AG04449 (cell line): ENCODE results near the gene ARHGAP45.

ENCODE experiments used
- CTCF ChIA-PET: fragments of 350-600 bp; formaldehyde crosslinking; extraction: SDS; loops from one replicate; lab custom pipeline; 2021; ENCODE audit warnings: antibody characterized with exemption; lab: Yijun Ruan, JAX
- POLR2A ChIA-PET: fragments of 400-600, 350-600 bp; formaldehyde crosslinking; extraction: SDS; loops from one replicate; lab custom pipeline; 2020; ENCODE audit warnings: antibody characterized with exemption, inconsistent platforms; lab: Yijun Ruan, JAX
- DNase-seq: peaks from one replicate; pipeline ENCODE4 v3.0.0-alpha.2; 2010; ENCODE audit warnings: low read depth, low spot score
- H3K4me3 ChIP-seq: 2 replicates; pipeline ENCODE4 v1.5.1; 2011; ENCODE audit warnings: low read depth, mild to moderate bottlenecking, control low read depth, low read length
- TF ChIP-seq, protein P1 (sequence below): IDR thresholded peaks from one replicate; pipeline ENCODE4 v1.5.1; 2011; ENCODE audit warnings: mild to moderate bottlenecking, moderate library complexity, low read length, control low read depth, inconsistent platforms; ENCODE audit not compliant: insufficient read depth; ENCODE audit errors: missing control alignments

ARHGAP45 gene

GRCh38 chr19:1084024-1084868 is 17.3 kb downstream of the ARHGAP45 start:
- ChIA-PET CTCF (interaction anchor here (0.5 to 1.7 kb wide), 3 partner anchors 10 to 104 kb away, joined by 3 to 5 read pairs (median 3); partner anchors contain the start of gene ARHGAP45), POLR2A (interaction anchor here (0.7 to 1.7 kb wide), 2 partner anchors 8 to 10 kb away, joined by 4 to 5 read pairs; no protein-coding TSS in a partner anchor)
- TF ChIP-seq, protein P1, sequence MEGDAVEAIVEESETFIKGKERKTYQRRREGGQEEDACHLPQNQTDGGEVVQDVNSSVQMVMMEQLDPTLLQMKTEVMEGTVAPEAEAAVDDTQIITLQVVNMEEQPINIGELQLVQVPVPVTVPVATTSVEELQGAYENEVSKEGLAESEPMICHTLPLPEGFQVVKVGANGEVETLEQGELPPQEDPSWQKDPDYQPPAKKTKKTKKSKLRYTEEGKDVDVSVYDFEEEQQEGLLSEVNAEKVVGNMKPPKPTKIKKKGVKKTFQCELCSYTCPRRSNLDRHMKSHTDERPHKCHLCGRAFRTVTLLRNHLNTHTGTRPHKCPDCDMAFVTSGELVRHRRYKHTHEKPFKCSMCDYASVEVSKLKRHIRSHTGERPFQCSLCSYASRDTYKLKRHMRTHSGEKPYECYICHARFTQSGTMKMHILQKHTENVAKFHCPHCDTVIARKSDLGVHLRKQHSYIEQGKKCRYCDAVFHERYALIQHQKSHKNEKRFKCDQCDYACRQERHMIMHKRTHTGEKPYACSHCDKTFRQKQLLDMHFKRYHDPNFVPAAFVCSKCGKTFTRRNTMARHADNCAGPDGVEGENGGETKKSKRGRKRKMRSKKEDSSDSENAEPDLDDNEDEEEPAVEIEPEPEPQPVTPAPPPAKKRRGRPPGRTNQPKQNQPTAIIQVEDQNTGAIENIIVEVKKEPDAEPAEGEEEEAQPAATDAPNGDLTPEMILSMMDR, result no peak
- DNase-seq, result no peak
- no peak overlapping the region for H3K4me3 ChIP-seq

DNA sequence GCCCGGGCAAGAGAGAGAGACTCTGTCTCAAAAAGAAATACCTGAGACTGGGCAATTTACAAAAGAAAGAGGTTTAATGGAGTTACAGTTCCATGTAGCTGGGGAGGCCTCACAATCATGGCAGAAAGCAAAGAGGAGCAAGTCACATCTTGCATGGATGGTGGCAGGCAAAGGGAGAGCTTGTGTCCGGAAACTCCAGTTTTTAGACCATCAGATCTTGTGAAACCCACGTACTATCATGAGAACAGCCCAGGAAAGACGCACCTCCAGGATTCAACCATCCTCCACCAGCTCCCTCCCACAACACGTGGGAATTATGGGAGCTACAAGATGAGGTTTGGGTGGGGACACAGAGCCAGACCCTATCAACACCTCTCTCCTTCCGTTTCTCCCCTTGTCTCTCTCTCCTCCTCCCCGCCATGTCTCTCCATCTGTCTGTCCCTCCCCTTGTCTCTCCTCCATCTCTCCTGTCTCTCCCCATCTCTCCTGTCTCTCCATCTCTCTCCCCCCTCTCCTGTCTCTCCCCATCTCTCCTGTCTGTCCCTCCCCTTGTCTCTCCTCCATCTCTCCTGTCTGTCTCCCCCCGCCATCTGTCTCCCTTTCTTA is 18.2 kb downstream of the ARHGAP45 start:
- no peak overlapping the region for H3K4me3 ChIP-seq
- ChIA-PET POLR2A (interaction anchor here (0.6 to 1.8 kb wide), 4 partner anchors 9 to 1245 kb away, joined by 3 to 6 read pairs (median 4); partner anchors contain the start of gene CNN2), CTCF (interaction anchor here (0.9 to 1.7 kb wide), 4 partner anchors 9 to 109 kb away, joined by 3 to 5 read pairs (median 3); partner anchors contain the start of gene ARHGAP45)
- TF ChIP-seq, protein P1, result no peak
- DNase-seq, result no peak

- TF ChIP-seq, protein P1, result no peak
Observed at GRCh38 chr19:1085676-1086442, 18.9 kb downstream of the ARHGAP45 start.

GRCh38 chr19:1086613-1087012 is 19.6 kb downstream of the ARHGAP45 start:
- TF ChIP-seq, protein P1, result no peak
- H3K4me3 ChIP-seq, result no peak overlapping the region
- ChIA-PET POLR2A (interaction anchor here (0.6 to 1.8 kb wide), 3 partner anchors 14 to 65 kb away, joined by 3 to 6 read pairs (median 4); partner anchors contain the start of genes CNN2 and RNU6-2), CTCF (no interaction called here)
- no peak for DNase-seq

More at GRCh38 chr19:1085676-1086442, 18.9 kb downstream of the ARHGAP45 start:
- ChIA-PET POLR2A (interaction anchor here (0.6 to 1.8 kb wide), 4 partner anchors 13 to 64 kb away, joined by 3 to 6 read pairs (median 4); partner anchors contain the start of genes CNN2 and RNU6-2), CTCF (interaction anchor here (0.9 to 1.7 kb wide), 3 partner anchors 19 to 109 kb away, joined by 3 to 5 read pairs (median 3); partner anchors contain the start of gene ARHGAP45)
- no peak for DNase-seq
- no peak overlapping the region for H3K4me3 ChIP-seq

DNA sequence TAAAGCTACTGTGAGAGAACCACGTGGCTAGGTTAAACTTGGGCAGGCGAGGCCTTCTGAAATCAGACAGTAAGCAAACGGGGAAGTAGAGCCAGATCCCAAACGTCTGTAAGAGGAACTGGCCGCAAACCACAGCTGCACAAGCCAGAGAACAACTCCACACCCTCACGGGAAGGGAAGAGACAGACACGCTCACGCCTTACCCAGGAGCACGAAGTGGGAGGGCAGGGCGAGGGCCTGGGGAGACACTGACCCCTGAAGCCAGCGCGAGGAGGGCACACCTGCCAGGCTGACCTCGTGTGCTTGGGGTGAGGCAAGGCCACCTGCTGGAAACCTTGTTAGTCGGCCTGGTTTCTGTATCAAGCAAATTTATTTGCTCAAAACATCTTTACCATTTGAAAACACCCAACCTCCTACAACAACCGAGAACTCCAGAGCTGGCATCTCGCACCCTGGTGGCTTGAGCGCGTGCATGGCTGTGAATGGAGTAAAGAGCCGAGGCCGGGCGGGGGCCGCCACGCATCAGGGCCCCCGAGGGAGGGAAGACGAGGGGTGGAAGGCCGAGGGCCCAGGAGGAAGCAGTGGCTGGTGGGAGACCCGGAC is 20.9 kb downstream of the ARHGAP45 start:
- TF ChIP-seq, protein P1, result no peak
- DNase-seq, result no peak
- ChIA-PET CTCF (interaction anchor here (1.4 kb wide), 1 partner anchor 23 kb away, joined by 4 read pairs; no protein-coding TSS in a partner anchor), POLR2A (no interaction called here)
- no peak overlapping the region for H3K4me3 ChIP-seq
